Umbilical cord (tissue), 2 donors: ENCODE measurements around the gene NTF4. TPM values are rescaled to one million over a fixed set of nuclear protein-coding genes. Genes with fewer than 3 reads are reported as not detected.
"Not testable (repeated sequence)": the region's sequence is repeated elsewhere in the genome, so short reads cannot be mapped to it uniquely, and the experiment has no call there.

ENCODE experiments used
- DNase-seq: peaks from one replicate; pipeline ENCODE4 v3.0.0-alpha.2; 2015; ENCODE audit warnings: low spot score
- total RNA-seq: library from RNA; depleted of rRNA; stranded (reverse); fragments of >200 nt; gene quantifications from one replicate; pipeline ENCODE4 v1.2.3, GENCODE V29; 2014; ENCODE audit warnings: low replicate concordance; ENCODE audit not compliant: insufficient read depth

Gene NTF4
- total RNA-seq, 1 donor from 2014 or later = 4.1 TPM

GRCh38 chr19:49056902-49057596 is 7.6 kb downstream of the NTF4 start:
- not testable (repeated sequence) for DNase-seq

- peak; percentile 36 for DNase-seq
Measured at GRCh38 chr19:49056101-49056901, 8.3 kb downstream of the NTF4 start.

DNA sequence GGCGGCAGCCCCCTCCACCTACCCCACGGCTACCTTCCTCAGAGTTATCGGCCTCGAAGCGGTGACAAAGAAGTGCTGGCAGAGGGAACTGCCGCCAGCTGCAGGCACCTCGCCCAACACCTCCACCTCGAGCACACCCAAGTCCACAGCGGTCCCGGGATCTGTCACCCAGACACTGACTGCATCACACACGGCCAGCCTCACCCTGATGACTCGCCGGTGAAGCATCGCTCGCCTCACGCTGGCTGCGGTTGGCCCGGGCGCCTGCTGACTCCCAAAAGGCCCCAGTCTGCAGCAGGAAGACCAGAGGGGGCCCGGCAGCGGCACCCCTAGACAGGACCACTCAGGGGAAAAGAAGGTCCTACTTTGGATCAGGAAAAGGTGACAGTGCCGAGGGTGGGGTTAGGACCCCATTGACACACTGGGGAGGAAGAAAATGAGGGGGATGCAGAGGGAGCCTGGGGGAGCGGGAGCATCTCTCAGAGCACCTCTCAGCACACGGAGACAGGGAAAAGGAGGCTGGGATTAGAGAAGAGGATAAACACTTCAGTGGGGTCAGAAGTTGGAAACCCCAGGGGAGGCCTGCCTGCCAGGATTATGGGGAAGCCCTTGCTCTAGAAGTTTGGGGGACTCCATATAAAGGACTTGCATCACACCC is 14.1 kb downstream of the NTF4 start:
- not testable (repeated sequence) for DNase-seq

- DNase-seq = not testable (repeated sequence)
Measured at GRCh38 chr19:49049834-49050233, 14.8 kb downstream of the NTF4 start.

DNA sequence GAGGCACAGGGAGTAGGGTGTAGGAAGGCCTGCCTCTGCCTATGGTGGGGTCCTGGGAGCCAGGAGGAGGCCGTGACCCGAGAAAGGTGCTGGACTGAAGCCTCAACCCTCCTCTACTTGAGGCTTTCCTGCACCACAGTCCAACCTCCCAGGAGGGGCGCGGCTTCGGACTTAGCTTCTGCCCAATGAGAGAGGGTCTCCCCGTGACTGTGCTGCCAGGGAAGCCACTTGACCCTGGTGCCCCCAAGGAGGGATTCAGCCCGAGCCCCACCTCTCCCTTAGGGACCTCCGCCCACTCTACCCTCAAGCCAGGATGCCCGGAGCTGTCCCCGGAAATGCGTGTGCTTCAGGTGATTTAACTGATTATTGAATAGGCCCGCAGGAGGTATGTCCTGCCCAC is 15.6 kb downstream of the NTF4 start, which contains the start of gene CGB8:
TSS of gene CGB8 (minus strand) at position 101 of the 400 bp plus-strand sequence. CDS start 372 bp downstream, outside the sequence.
- DNase-seq = not testable (repeated sequence)

- DNase-seq = not testable (repeated sequence)
Measured at GRCh38 chr19:49043548-49043947, 21.1 kb downstream of the NTF4 start, which contains the start of gene CGB5. Gene CGB5 (plus strand): TSS chr19:49043848. CDS start chr19:49044210, 362 bp downstream.

DNA sequence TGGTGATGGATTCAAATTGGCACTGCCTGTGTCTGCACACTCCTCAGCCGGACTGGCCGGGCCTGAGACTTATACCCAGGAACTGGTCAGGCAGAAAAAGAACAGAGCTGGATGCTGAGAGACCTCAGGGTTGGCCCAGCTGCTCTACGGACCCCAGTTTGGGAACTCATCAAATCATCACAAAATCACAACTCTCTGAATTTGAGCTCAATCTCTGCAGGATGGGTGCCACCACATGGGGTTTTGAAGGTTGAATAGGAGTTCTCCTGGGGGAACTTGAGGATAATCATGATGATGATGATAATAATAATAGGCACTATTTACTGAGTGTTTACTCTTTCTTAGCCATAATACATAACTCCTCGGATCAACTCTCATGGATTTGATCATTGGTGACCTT is 22.0 kb downstream of the NTF4 start:
- DNase-seq = not testable (repeated sequence)

DNA sequence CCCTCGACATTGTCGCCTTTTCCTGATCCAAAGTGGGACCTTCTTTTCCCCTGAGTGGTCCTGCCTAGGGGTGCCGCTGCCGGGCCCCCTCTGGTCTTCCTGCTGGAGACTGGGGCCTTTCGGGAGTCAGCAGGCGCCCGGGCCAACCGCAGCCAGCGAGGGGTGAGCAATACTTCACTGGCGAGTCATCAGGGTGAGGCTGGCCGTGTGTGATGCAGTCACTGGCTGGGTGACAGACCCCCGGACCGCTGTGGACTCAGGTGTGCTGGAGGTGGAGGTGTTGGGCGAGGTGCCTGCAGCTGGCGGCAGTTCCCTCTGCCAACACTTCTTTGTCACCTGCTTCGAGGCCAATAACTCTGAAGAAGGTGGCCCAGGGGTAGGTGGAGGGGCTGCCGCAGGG is 22.4 kb downstream of the NTF4 start:
- no peak for DNase-seq

- not testable (repeated sequence) for DNase-seq
Measured at GRCh38 chr19:49039736-49040135, 24.9 kb downstream of the NTF4 start.

- DNase-seq = not testable (repeated sequence)
Measured at GRCh38 chr19:49038557-49039276, 25.9 kb downstream of the NTF4 start.

DNA sequence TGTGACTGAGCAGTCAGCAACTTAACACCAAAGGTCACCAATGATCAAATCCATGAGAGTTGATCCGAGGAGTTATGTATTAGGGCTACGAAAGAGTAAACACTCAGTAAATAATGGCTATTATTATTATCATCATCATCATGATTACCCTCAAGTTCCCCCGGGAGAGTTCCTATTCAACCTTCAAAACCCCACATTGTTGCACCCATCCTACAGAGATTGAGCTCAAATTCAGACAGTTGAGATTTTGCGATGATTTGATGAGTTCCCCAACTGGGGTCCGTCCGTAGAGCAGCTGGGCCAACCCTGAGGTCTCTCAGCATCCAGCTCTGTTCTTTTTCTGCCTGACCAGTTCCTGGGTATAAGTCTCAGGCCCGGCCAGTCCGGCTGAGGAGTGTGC is 26.5 kb downstream of the NTF4 start:
- not testable (repeated sequence) for DNase-seq

DNA sequence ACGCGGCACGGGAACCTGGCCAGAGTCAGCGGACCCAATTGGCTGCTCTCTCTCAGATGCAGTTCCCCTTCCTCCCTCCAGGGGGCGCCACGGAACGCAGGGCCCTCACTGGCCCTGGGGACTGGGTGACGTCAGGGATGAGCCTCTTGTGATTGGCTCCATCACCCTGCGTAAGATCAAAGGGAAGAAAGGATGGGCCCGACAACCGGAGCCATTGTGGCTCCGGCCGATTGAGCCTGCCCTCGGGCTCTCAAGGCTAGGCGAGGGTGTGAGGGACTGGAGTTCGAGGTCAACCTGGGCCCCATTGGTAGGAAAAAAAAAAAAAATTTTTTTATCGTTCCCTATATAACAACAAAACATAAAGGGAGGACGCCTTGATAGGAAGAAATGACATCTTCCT is 27.8 kb downstream of the NTF4 start, which contains the start of gene CGB1:
TSS of gene CGB1 (minus strand) at position 81 of the 400 bp plus-strand sequence. CDS start 184 bp downstream, outside the sequence.
- not testable (repeated sequence) for DNase-seq

DNA sequence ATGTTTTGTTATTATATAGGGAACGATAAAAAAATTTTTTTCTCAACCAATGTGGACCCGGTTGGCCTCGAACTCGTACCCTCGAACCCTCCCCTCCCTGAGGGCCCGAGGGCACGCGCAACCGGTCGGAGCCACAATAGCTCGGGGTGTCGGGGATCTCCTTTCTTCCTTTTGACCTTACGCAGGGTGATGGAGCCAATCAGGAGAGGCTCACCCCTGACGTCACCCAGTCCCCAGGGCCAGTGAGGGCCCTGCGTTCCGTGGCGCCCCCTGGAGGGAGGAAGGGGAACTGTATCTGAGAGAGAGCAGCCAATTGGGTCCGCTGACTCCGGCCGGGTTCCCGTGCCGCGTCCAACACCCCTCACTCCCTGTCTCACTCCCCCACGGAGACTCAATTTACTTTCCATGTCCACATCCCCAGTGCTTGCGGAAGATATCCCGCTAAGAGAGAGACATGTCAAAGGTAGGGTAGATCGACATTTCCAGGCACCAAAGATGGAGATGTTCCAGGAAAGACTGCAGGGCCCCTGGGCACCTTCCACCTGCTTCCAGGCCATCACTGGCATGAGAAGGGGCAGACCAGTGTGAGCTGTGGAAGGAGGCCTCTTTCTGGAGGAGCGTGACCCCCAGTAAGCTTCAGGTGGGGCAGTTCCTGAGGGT is 32.8 kb downstream of the NTF4 start, which contains the start of gene CGB2:
TSS of gene CGB2 (plus strand) at position 249 of the 660 bp plus-strand sequence. CDS start at position 455, 206 bp downstream.
- DNase-seq = not testable (repeated sequence)

GRCh38 chr19:49030323-49030722 is 34.3 kb downstream of the NTF4 start:
- not testable (repeated sequence) for DNase-seq

DNA sequence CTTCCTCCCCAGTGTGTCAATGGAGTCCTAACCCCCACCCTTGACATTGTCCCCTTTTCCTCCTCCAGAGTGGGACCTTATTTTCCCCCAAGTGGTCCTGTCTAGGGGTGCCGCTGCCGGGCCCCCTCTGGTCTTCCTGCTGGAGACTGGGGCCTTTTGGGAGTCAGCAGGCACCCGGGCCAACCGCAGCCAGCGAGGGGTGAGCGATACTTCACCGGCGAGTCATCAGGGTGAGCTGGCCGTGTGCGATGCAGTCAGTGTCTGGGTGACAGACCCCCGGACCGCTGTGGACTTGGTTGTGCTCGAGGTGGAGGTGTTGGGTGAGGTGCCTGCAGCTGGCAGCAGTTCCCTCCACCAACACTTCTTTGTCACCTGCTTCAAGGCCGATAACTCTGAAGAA is 34.9 kb downstream of the NTF4 start:
- DNase-seq = not testable (repeated sequence)

GRCh38 chr19:49028686-49029085 is 35.9 kb downstream of the NTF4 start:
- DNase-seq = not testable (repeated sequence)

GRCh38 chr19:49025599-49025998 is 39.0 kb downstream of the NTF4 start:
- not testable (repeated sequence) for DNase-seq

GRCh38 chr19:49025088-49025487 is 39.5 kb downstream of the NTF4 start:
- DNase-seq = not testable (repeated sequence)

DNA sequence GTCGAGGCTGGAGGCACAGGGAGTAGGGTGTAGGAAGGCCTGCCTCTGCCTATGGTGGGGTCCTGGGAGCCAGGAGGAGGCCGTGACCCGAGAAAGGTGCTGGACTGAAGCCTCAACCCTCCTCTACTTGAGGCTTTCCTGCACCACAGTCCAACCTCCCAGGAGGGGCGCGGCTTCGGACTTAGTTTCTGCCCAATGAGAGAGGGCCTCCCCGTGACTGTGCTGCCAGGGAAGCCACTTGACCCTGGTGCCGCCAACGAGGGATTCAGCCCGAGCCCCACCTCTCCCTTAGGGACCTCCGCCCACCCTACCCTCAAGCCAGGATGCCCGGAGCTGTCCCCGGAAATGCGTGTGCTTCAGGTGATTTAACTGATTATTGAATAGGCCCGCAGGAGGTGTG is 40.4 kb downstream of the NTF4 start, which contains the start of gene CGB3:
TSS of gene CGB3 (minus strand) at position 101 of the 400 bp plus-strand sequence. CDS start 362 bp downstream, outside the sequence.
- DNase-seq = not testable (repeated sequence)

GRCh38 chr19:49022116-49022515 is 42.5 kb downstream of the NTF4 start:
- no peak for DNase-seq
